CD4-positive, alpha-beta T cell treated with Interferon alpha-2 for 1 hour (primary cell): ENCODE data around the gene GCNT3.

ENCODE experiments used
- DNase-seq, 2 donors: peaks; one replicate each; pipeline ENCODE4 v3.0.0-alpha.2; 2020 to 2022

The GCNT3 gene

GRCh38 chr15:59611276-59612260, at the start of gene GCNT3:
GCNT3 (plus strand) TSS chr15:59611783; CDS start chr15:59618239, 6,456 bp downstream.
- no peak for DNase-seq

- DNase-seq, result no peak
These were observed 49.0 kb upstream of the GCNT3 start for GRCh38 chr15:59562448-59563186.

GRCh38 chr15:59565299-59565698, 46.3 kb upstream of the GCNT3 start:
- no peak for DNase-seq

- DNase-seq, result no peak
These were observed 44.3 kb upstream of the GCNT3 start for GRCh38 chr15:59567324-59567723.

- no peak for DNase-seq
These were observed 42.1 kb upstream of the GCNT3 start for GRCh38 chr15:59569477-59569876.

- DNase-seq, result no peak
These were observed 41.3 kb upstream of the GCNT3 start for GRCh38 chr15:59570315-59570714.

GRCh38 chr15:59571606-59572005, 40.0 kb upstream of the GCNT3 start:
- DNase-seq, result no peak

- DNase-seq, result no peak
These were observed 28.5 kb upstream of the GCNT3 start for GRCh38 chr15:59583088-59583487.

- no peak for DNase-seq
These were observed 24.3 kb upstream of the GCNT3 start for GRCh38 chr15:59587085-59587826.

- no peak for DNase-seq
These were observed 21.6 kb upstream of the GCNT3 start for GRCh38 chr15:59590027-59590426.

- no peak for DNase-seq
These were observed 20.2 kb upstream of the GCNT3 start for GRCh38 chr15:59591356-59591755.

- DNase-seq, result no peak
These were observed 17.1 kb upstream of the GCNT3 start for GRCh38 chr15:59594493-59594942.

GRCh38 chr15:59594991-59595390, 16.6 kb upstream of the GCNT3 start:
- DNase-seq, result no peak

GRCh38 chr15:59595434-59595915, 16.1 kb upstream of the GCNT3 start:
- no peak for DNase-seq

- no peak for DNase-seq
These were observed 14.9 kb upstream of the GCNT3 start for GRCh38 chr15:59596640-59597039.

GRCh38 chr15:59598461-59598860, 13.1 kb upstream of the GCNT3 start:
- DNase-seq, result no peak

- no peak for DNase-seq
These were observed 5.6 kb upstream of the GCNT3 start for GRCh38 chr15:59605994-59606393.

GRCh38 chr15:59609730-59610712, 1.6 kb upstream of the GCNT3 start:
- no peak for DNase-seq

- no peak for DNase-seq
These were observed 2.6 kb downstream of the GCNT3 start for GRCh38 chr15:59614153-59614552.

- DNase-seq, result no peak
These were observed 4.1 kb downstream of the GCNT3 start for GRCh38 chr15:59615661-59616060.

- no peak for DNase-seq
These were observed 4.8 kb downstream of the GCNT3 start for GRCh38 chr15:59616379-59616778.

GRCh38 chr15:59618406-59618805, 6.8 kb downstream of the GCNT3 start:
- DNase-seq, result no peak
